HUES64 (cell line): ENCODE data around the gene AP1G1.
A peak's percentile ranks its signal among the peaks of the same experiment; 100 is the strongest.
"Not testable (repeated sequence)": the region's sequence is repeated elsewhere in the genome, so short reads cannot be mapped to it uniquely, and the experiment has no call there.

Experiments
- H3K27ac ChIP-seq: 2 replicates; pipeline ENCODE4 v1.7.0; 2013; ENCODE audit warnings: low read depth, low read length, inconsistent platforms
- H3K27me3 ChIP-seq: 2 replicates; pipeline ENCODE4 v1.6.1; 2013; ENCODE audit warnings: mild to moderate bottlenecking, low read length; ENCODE audit not compliant: insufficient read depth
- H3K36me3 ChIP-seq: 2 replicates; pipeline ENCODE4 v1.6.1; 2013; ENCODE audit warnings: mild to moderate bottlenecking, low read length; ENCODE audit not compliant: insufficient read depth
- H3K4me1 ChIP-seq: 2 replicates; pipeline ENCODE4 v1.6.1; 2013; ENCODE audit warnings: mild to moderate bottlenecking, low read length, moderate library complexity; ENCODE audit not compliant: insufficient read depth
- H3K4me3 ChIP-seq: 2 replicates; pipeline ENCODE4 v1.5.1; 2013; ENCODE audit warnings: mild to moderate bottlenecking, low read length, moderate library complexity
- H3K9ac ChIP-seq: 2 replicates; pipeline ENCODE4 v1.6.1; 2013; ENCODE audit warnings: mild to moderate bottlenecking, low read depth, low read length
- H3K9me3 ChIP-seq: 2 replicates; pipeline ENCODE4 v1.6.1; 2013; ENCODE audit warnings: low read depth, low read length; ENCODE audit not compliant: insufficient read depth
- WGBS: fragments of 150-250, 120-280 bp; methylation state at CpG from one replicate; pipeline ENCODE4 v1.1.7; 2013; ENCODE audit warnings: missing lambda C conversion rate; 5-methylcytosine and 5-hydroxymethylcytosine counted together

AP1G1 gene

DNA sequence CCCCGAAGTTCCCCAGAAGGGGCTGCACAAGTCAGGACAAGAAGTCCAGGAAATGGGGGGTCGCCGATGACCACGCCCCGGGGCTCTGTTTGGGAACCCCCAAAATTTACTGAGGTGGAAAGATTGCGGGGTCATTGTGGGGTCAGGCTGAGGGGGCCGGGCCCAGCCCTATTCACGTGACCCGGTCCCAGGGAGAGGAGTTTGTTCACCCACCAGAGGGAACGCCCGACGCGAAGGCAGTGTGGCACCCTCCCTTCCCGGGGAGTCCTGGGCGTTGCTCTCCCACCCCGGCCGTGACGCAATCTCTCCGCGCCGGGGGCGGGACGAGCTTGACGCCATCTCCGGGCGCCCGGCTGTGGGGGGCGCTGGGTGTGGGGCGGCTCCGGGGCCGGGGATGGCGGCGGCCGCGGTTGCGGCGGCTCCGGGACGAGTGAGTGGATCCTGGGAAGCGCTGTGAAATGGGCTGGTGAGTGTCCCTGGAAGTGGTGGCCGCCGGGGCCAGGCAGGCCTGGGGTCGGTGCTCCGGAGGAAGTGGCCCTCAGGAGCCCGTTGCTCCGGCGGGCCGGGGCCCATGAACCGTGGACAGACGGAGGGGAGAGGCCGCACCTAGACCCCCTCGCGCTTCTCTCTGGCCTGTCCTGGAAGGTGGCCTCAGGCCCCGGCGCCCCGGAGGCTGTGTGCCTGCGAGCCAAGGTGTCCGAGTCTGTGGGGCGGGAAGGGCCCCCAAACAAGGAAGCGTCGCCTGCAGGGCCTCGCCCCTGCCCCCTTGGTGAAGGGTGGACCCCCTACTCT lies 37.2 kb upstream of the AP1G1 start, which contains the start of gene ATXN1L:
Gene ATXN1L, plus strand, starts transcription at position 338 of the 792 bp plus-strand sequence. CDS start 3,765 bp downstream, outside the sequence.
- Histone ChIP-seq H3K36me3 (peaks cover 30% of the 10 kb centered on the region), H3K27me3 (no peaks in the 10 kb centered on the region), H3K27ac (peak within 1 kb of the TSS; percentile 68), H3K9ac (peak within 1 kb of the TSS; percentile 66), H3K4me1 (peaks cover 7% of the 10 kb centered on the region; the same call in 1 of the 2 replicates), H3K4me3 (peak within 1 kb of the TSS; percentile 83), H3K9me3 (no peaks in the 10 kb centered on the region)
- under 1% methylated on average over 62 of the region's 62 CpGs for WGBS

DNA sequence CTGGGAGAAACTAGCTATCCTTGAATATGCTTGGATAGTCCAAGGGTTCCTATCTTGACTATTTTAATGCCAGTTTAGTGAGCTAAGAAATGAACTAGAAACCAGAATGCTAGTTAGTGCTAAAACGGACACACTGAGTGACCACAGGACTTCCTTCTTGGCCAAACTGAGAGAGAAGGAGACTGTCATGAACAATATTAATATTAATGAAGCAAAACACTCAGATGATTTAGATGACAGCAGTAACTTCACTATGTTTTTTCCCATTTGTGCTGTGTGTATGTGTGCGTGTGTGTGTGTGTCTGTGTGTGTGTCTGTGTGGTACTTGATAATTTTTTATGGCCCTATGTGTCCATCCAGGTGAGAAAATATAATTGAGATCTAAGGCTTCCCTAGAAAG lies 34.9 kb upstream of the AP1G1 start:
- no peaks in the 10 kb centered on the region for H3K9me3 ChIP-seq
- 74% methylated on average over 2 of the region's 2 CpGs for WGBS
- no peak overlapping the region for H3K9ac ChIP-seq
- no peaks in the 10 kb centered on the region for H3K27me3 ChIP-seq
- peaks cover 9% of the 10 kb centered on the region for H3K36me3 ChIP-seq
- H3K27ac ChIP-seq = no peak overlapping the region
- H3K4me3 ChIP-seq = no peak overlapping the region
- peaks cover 7% of the 10 kb centered on the region; the same call in 1 of the 2 replicates for H3K4me1 ChIP-seq

DNA sequence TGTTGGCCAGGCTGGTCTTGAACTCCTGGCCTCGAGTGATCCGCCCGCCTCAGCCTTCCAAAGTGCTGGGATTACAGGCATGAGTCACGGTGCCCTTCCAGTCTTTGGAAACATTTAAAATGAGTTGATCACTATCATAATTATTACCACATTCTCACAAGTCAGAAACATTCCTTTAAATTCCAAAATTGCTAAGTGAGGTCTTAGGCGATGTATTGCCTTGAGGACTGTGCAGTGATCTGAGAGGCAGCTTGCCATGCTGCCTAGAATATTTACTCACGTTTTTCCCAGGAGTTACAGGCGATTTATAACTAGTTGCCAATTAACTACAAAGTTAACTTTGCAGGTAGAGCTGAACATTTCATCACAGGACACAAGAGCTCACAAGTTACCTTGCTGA lies 31.4 kb upstream of the AP1G1 start:
- WGBS = 82% methylated on average over 7 of the region's 7 CpGs
- H3K9me3 ChIP-seq = no peaks in the 10 kb centered on the region

DNA sequence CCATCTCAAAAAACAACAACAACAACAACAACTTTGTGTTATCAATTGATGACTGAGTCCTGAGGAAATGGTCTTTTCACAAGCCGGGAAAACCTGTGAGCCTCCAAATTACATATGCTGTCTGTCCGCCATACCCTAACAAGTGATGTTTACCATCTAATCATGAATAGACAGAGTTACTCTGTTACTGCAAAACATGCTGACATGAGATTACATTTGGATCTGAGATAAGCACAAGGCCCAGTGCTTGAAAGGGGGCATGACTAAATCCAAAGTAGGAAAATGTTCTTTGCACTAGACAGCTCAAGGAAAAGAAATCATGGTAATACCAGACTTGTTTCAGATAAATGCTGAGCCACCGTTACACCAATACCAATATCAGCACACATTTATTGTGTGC lies 28.5 kb upstream of the AP1G1 start:
- H3K4me3 ChIP-seq = no peak overlapping the region
- H3K9me3 ChIP-seq = no peaks in the 10 kb centered on the region
- H3K4me1 ChIP-seq = no peaks in the 10 kb centered on the region
- H3K27me3 ChIP-seq = no peaks in the 10 kb centered on the region
- no peak overlapping the region for H3K9ac ChIP-seq
- 97% methylated on average over 3 of the region's 3 CpGs for WGBS
- no peaks in the 10 kb centered on the region for H3K36me3 ChIP-seq
- H3K27ac ChIP-seq = no peak overlapping the region

More for the DNA sequence above, 31.4 kb upstream of the AP1G1 start:
- no peak overlapping the region for H3K4me3 ChIP-seq
- H3K27me3 ChIP-seq = no peaks in the 10 kb centered on the region
- H3K9ac ChIP-seq = no peak overlapping the region
- no peaks in the 10 kb centered on the region for H3K36me3 ChIP-seq
- no peak overlapping the region for H3K27ac ChIP-seq
- no peaks in the 10 kb centered on the region for H3K4me1 ChIP-seq

- Histone ChIP-seq H3K9ac (no peak overlapping the region), H3K27ac (no peak overlapping the region), H3K27me3 (no peaks in the 10 kb centered on the region), H3K36me3 (no peaks in the 10 kb centered on the region), H3K9me3 (no peaks in the 10 kb centered on the region), H3K4me1 (no peaks in the 10 kb centered on the region), H3K4me3 (no peak overlapping the region)
- WGBS = 84% methylated on average over 3 of the region's 3 CpGs
Observed at GRCh38 chr16:71834291-71834690, 25.7 kb upstream of the AP1G1 start.

DNA sequence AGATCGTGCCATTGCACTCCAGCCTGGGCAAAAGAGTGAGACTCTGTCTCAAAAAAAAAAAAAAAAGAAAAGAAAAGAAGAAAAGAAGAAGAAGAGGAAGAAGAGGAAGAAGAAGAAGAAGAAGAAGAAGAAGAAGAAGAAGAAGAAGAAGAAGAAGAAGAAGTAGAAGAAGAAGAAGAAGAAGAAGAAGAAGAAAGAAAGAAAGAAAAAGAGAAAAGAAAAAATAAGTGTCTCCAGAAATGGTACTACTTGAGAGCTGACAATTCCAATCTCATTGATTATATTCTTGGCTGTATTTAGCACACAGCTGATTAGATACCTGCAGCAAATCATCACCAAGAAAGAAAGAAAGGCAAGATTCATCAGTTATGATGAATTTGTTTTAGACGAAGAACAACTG lies 23.5 kb upstream of the AP1G1 start:
- not testable (repeated sequence) for H3K4me3 ChIP-seq, H3K9me3 ChIP-seq, H3K27me3 ChIP-seq, H3K36me3 ChIP-seq, H3K9ac ChIP-seq, H3K27ac ChIP-seq, H3K4me1 ChIP-seq
- 85% methylated on average over 2 of the region's 2 CpGs for whole genome bisulfite sequencing

DNA sequence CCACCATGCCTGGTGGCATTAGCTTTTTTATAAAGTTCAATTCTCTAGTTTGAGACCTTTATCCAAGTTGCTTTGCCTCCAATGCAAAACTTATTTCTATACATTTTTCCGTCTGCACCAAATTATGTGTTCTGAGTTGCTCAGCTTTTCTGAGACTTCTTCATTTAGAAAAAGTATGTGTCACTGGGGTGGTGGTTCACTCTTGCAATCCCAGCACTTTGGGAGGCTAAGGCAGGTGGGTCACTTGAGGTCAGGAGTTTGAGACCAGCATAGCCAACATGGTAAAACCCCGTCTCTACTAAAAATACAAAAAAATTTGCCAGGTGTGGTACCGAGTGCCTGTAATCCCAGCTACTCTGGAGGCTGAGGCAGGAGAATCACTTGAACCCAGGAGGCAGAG lies 23.1 kb upstream of the AP1G1 start:
- H3K36me3 ChIP-seq, H3K9ac ChIP-seq, H3K4me1 ChIP-seq, H3K9me3 ChIP-seq, H3K27ac ChIP-seq, H3K4me3 ChIP-seq, H3K27me3 ChIP-seq: not testable (repeated sequence)
- WGBS = 91% methylated on average over 3 of the region's 3 CpGs

DNA sequence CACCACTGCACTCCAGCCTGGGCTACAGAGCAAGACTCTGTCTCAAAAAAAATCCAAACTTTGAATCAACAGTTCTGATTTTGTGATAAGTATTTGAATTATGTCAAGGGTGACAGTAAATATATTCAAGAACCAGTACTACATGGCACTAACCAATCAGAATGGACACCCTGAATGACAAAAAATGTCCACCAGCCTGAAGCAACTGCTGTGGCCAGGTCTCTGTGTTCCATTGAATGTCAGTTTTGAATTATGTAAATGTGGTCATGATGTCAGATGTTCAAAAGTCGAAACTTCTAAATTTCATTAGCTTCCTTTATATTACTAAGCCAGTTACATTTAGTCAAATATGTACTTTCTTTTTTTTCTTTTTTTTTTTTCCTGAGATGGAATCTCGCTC lies 21.7 kb upstream of the AP1G1 start:
- H3K9ac ChIP-seq = no peak overlapping the region
- 100% methylated on average over 1 of the region's 2 CpGs for WGBS
- H3K27ac ChIP-seq = no peak overlapping the region
- H3K4me1 ChIP-seq = no peaks in the 10 kb centered on the region
- no peak overlapping the region for H3K4me3 ChIP-seq
- H3K27me3 ChIP-seq = 0 out of 2 replicates have a peak, but pooled peaks cover 2% of the 10 kb centered on the region
- H3K36me3 ChIP-seq = no peaks in the 10 kb centered on the region
- no peaks in the 10 kb centered on the region for H3K9me3 ChIP-seq

DNA sequence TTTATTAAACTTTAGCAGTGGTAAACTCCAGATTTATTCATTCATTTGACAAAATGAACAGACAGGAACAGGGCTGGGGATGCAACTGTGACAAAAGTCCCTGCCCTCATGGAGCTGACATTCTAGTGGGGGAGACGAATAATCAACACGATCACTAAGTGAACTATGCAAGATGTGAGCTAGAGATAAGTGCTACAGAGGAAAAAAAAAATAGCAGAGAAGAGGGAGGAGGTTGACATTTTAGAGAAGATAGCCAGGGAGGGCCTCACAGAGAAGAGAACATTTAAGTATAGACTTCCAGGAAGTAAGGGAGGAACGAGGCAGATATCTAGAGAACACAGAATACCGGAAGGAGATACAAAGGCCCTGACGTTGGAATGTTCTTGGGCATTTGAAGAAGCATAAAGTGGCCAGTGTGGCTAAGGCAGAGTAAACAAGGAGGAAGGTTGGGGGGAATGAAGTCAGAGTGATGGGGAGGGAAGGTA lies 17.9 kb upstream of the AP1G1 start:
- no peak overlapping the region for H3K4me3 ChIP-seq
- WGBS = 89% methylated on average over 5 of the region's 5 CpGs

GRCh38 chr16:71817155-71817500 lies 8.5 kb upstream of the AP1G1 start:
- H3K4me3 ChIP-seq, H3K4me1 ChIP-seq, H3K36me3 ChIP-seq, H3K27ac ChIP-seq, H3K9ac ChIP-seq, H3K27me3 ChIP-seq, H3K9me3 ChIP-seq: not testable (repeated sequence)
- WGBS = 94% methylated on average over 10 of the region's 10 CpGs

More for the DNA sequence above, 17.9 kb upstream of the AP1G1 start:
- no peaks in the 10 kb centered on the region for H3K36me3 ChIP-seq
- H3K4me1 ChIP-seq = no peaks in the 10 kb centered on the region
- H3K9ac ChIP-seq = no peak overlapping the region
- no peaks in the 10 kb centered on the region for H3K9me3 ChIP-seq
- no peak overlapping the region for H3K27ac ChIP-seq
- 0 out of 2 replicates have a peak, but pooled peaks cover 2% of the 10 kb centered on the region for H3K27me3 ChIP-seq

- Histone ChIP-seq H3K9me3 (no peaks in the 10 kb centered on the region), H3K36me3 (peaks cover 6% of the 10 kb centered on the region), H3K9ac (no peak overlapping the region), H3K27ac (no peak overlapping the region), H3K4me3 (no peak overlapping the region), H3K27me3 (no peaks in the 10 kb centered on the region), H3K4me1 (peaks cover 8% of the 10 kb centered on the region; the same call in 1 of the 2 replicates)
- WGBS = 83% methylated on average over 5 of the region's 5 CpGs
Observed at GRCh38 chr16:71811261-71811803, 2.7 kb upstream of the AP1G1 start.
